Central memory CD8-positive, alpha-beta T cell (primary cell): Measurements from ENCODE around the gene COL19A1.

ENCODE experiments used
- ATAC-seq: fragments of 150-1000 bp; cut with Tn5 transposase; replicated peaks from 2 replicates; pipeline ENCODE4 v1.10.0; 2022; ENCODE audit warnings: mild to moderate bottlenecking, moderate FRiP score, moderate number of reproducible peaks; ENCODE audit not compliant: poor library complexity, severe bottlenecking; ENCODE audit errors: extremely low read depth
- DNase-seq, 2 donors: peaks; one replicate each; pipeline ENCODE4 v3.0.0; 2021; ENCODE audit warnings: low spot score in 2 of 2
- H3K27ac Mint-ChIP-seq: one replicate; pipeline ENCODE4 v1.8.0; 2022; ENCODE audit warnings: low read depth, mild to moderate bottlenecking, moderate library complexity, mixed read lengths
- H3K27me3 Mint-ChIP-seq: one replicate; pipeline ENCODE4 v1.8.0; 2022; ENCODE audit warnings: mixed read lengths
- H3K36me3 Mint-ChIP-seq: one replicate; pipeline ENCODE4 v1.8.0; 2022; ENCODE audit warnings: mild to moderate bottlenecking, moderate library complexity, mixed read lengths; ENCODE audit not compliant: insufficient read depth
- H3K4me1 Mint-ChIP-seq: one replicate; pipeline ENCODE4 v1.8.0; 2022; ENCODE audit warnings: mixed read lengths
- H3K4me3 Mint-ChIP-seq: one replicate; pipeline ENCODE4 v1.8.0; 2022; ENCODE audit warnings: mild to moderate bottlenecking, moderate library complexity, mixed read lengths
- H3K9me3 Mint-ChIP-seq: one replicate; pipeline ENCODE4 v1.8.0; 2022; ENCODE audit warnings: mixed read lengths

Gene COL19A1

GRCh38 chr6:70135219-70136160, 269.1 kb downstream of the COL19A1 start:
- no peaks in the 10 kb centered on the region for H3K36me3 Mint-ChIP-seq
- H3K27ac Mint-ChIP-seq, result no peak overlapping the region
- H3K9me3 Mint-ChIP-seq, result no peaks in the 10 kb centered on the region
- H3K4me3 Mint-ChIP-seq, result no peak overlapping the region
- no peaks in the 10 kb centered on the region for H3K4me1 Mint-ChIP-seq
- no peaks in the 10 kb centered on the region for H3K27me3 Mint-ChIP-seq
- ATAC-seq, result no peak
- DNase-seq, result no peak

GRCh38 chr6:70136996-70137395, 270.6 kb downstream of the COL19A1 start:
- Mint-ChIP-seq H3K27ac (no peak overlapping the region), H3K9me3 (no peaks in the 10 kb centered on the region), H3K4me1 (no peaks in the 10 kb centered on the region), H3K36me3 (no peaks in the 10 kb centered on the region), H3K4me3 (no peak overlapping the region), H3K27me3 (no peaks in the 10 kb centered on the region)
- ATAC-seq (no peak), DNase-seq (no peak)

GRCh38 chr6:70140496-70140895, 274.1 kb downstream of the COL19A1 start:
- Mint-ChIP-seq H3K27me3 (no peaks in the 10 kb centered on the region), H3K27ac (no peak overlapping the region), H3K4me1 (no peaks in the 10 kb centered on the region), H3K9me3 (peaks cover 4% of the 10 kb centered on the region), H3K36me3 (no peaks in the 10 kb centered on the region), H3K4me3 (no peak overlapping the region)
- no peak for ATAC-seq
- DNase-seq, result no peak

GRCh38 chr6:70142034-70142433, 275.7 kb downstream of the COL19A1 start:
- no peak overlapping the region for H3K27ac Mint-ChIP-seq
- H3K4me3 Mint-ChIP-seq, result no peak overlapping the region
- DNase-seq (no peak), ATAC-seq (no peak)
- no peaks in the 10 kb centered on the region for H3K27me3 Mint-ChIP-seq
- H3K4me1 Mint-ChIP-seq, result no peaks in the 10 kb centered on the region
- H3K9me3 Mint-ChIP-seq, result peaks cover 4% of the 10 kb centered on the region
- H3K36me3 Mint-ChIP-seq, result no peaks in the 10 kb centered on the region

GRCh38 chr6:70145178-70145577, 278.8 kb downstream of the COL19A1 start:
- Mint-ChIP-seq H3K4me1 (no peaks in the 10 kb centered on the region), H3K9me3 (peaks cover 4% of the 10 kb centered on the region), H3K27me3 (peaks cover 10% of the 10 kb centered on the region), H3K27ac (no peak overlapping the region), H3K4me3 (no peak overlapping the region), H3K36me3 (peaks cover 2% of the 10 kb centered on the region)
- ATAC-seq, result no peak
- no peak for DNase-seq

- Mint-ChIP-seq H3K27me3 (peaks cover 10% of the 10 kb centered on the region), H3K36me3 (peaks cover 2% of the 10 kb centered on the region), H3K9me3 (peaks cover 4% of the 10 kb centered on the region), H3K4me1 (no peaks in the 10 kb centered on the region), H3K4me3 (no peak overlapping the region), H3K27ac (no peak overlapping the region)
- ATAC-seq, result no peak
- DNase-seq, result no peak
Measured at GRCh38 chr6:70149209-70149788, 282.9 kb downstream of the COL19A1 start.

- H3K36me3 Mint-ChIP-seq, result peaks cover 2% of the 10 kb centered on the region
- no peak for ATAC-seq
Measured at GRCh38 chr6:70150521-70150920, 284.2 kb downstream of the COL19A1 start.

GRCh38 chr6:70151616-70152015, 285.3 kb downstream of the COL19A1 start:
- DNase-seq, result no peak

More at GRCh38 chr6:70150521-70150920, 284.2 kb downstream of the COL19A1 start:
- Mint-ChIP-seq H3K27ac (no peak overlapping the region), H3K9me3 (no peaks in the 10 kb centered on the region), H3K4me1 (no peaks in the 10 kb centered on the region), H3K4me3 (no peak overlapping the region), H3K27me3 (peaks cover 10% of the 10 kb centered on the region)
- DNase-seq, result no peak

GRCh38 chr6:70152786-70153185, 286.4 kb downstream of the COL19A1 start:
- DNase-seq (no peak), ATAC-seq (no peak)
- Mint-ChIP-seq H3K9me3 (no peaks in the 10 kb centered on the region), H3K4me1 (no peaks in the 10 kb centered on the region), H3K36me3 (peaks cover under 1% of the 10 kb centered on the region), H3K4me3 (no peak overlapping the region), H3K27ac (no peak overlapping the region), H3K27me3 (peaks cover 6% of the 10 kb centered on the region)

More at GRCh38 chr6:70151616-70152015, 285.3 kb downstream of the COL19A1 start:
- Mint-ChIP-seq H3K9me3 (no peaks in the 10 kb centered on the region), H3K4me3 (no peak overlapping the region), H3K27me3 (peaks cover 10% of the 10 kb centered on the region), H3K27ac (no peak overlapping the region), H3K4me1 (no peaks in the 10 kb centered on the region), H3K36me3 (peaks cover 2% of the 10 kb centered on the region)
- no peak for ATAC-seq

- Mint-ChIP-seq H3K36me3 (no peaks in the 10 kb centered on the region), H3K4me1 (no peaks in the 10 kb centered on the region), H3K27me3 (no peaks in the 10 kb centered on the region), H3K27ac (no peak overlapping the region), H3K9me3 (no peaks in the 10 kb centered on the region), H3K4me3 (no peak overlapping the region)
- no peak for DNase-seq
- ATAC-seq, result no peak
Measured at GRCh38 chr6:70157086-70157485, 290.7 kb downstream of the COL19A1 start.

GRCh38 chr6:70160276-70160675, 293.9 kb downstream of the COL19A1 start:
- H3K4me1 Mint-ChIP-seq, result no peaks in the 10 kb centered on the region
- ATAC-seq (no peak), DNase-seq (no peak)
- H3K9me3 Mint-ChIP-seq, result no peaks in the 10 kb centered on the region
- H3K4me3 Mint-ChIP-seq, result no peak overlapping the region
- peaks cover 16% of the 10 kb centered on the region for H3K27me3 Mint-ChIP-seq
- H3K27ac Mint-ChIP-seq, result no peak overlapping the region
- no peaks in the 10 kb centered on the region for H3K36me3 Mint-ChIP-seq

GRCh38 chr6:70162972-70163371, 296.6 kb downstream of the COL19A1 start:
- H3K9me3 Mint-ChIP-seq, result no peaks in the 10 kb centered on the region
- H3K27ac Mint-ChIP-seq, result no peak overlapping the region
- H3K4me3 Mint-ChIP-seq, result no peak overlapping the region
- peaks cover 37% of the 10 kb centered on the region for H3K27me3 Mint-ChIP-seq
- DNase-seq (no peak), ATAC-seq (no peak)
- no peaks in the 10 kb centered on the region for H3K36me3 Mint-ChIP-seq
- H3K4me1 Mint-ChIP-seq, result no peaks in the 10 kb centered on the region

- Mint-ChIP-seq H3K9me3 (no peaks in the 10 kb centered on the region), H3K27ac (no peak overlapping the region)
Measured at GRCh38 chr6:70163795-70164194, 297.4 kb downstream of the COL19A1 start.

More at GRCh38 chr6:70163795-70164194, 297.4 kb downstream of the COL19A1 start:
- DNase-seq, result no peak
- peaks cover 37% of the 10 kb centered on the region for H3K27me3 Mint-ChIP-seq
- no peak overlapping the region for H3K4me3 Mint-ChIP-seq
- no peak for ATAC-seq
- H3K4me1 Mint-ChIP-seq, result no peaks in the 10 kb centered on the region
- H3K36me3 Mint-ChIP-seq, result no peaks in the 10 kb centered on the region
